Measurements from ENCODE around the gene HSD3B2.

GRCh38 chr1:119414950-119415349 is at the start of gene HSD3B2:
- TF ChIP-seq POLR2A (IDR thresholded peaks at IDR 0.05; ENCODE audit: low read depth, low read length) = no peak
- no peak for TF ChIP-seq JUN (IDR thresholded peaks at IDR 0.05; ENCODE audit: borderline replicate concordance, insufficient read depth, insufficient read length, low read depth)
- TF ChIP-seq CTCF (IDR thresholded peaks at IDR 0.05; ENCODE audit: extremely low read depth in 1 of 2, insufficient read depth in 1 of 2, low read depth in 1 of 2, low read length in 2 of 2) = no peak
- no peak for TF ChIP-seq EZH2 (IDR thresholded peaks at IDR 0.05; ENCODE audit: borderline replicate concordance, low read depth, low read length, severe bottlenecking)
- TF ChIP-seq POLR2AphosphoS5 (IDR thresholded peaks at IDR 0.05; ENCODE audit: insufficient read depth, low read depth, low read length) = no peak
- no peak for TF ChIP-seq MYC (IDR thresholded peaks at IDR 0.05; ENCODE audit: low read depth, low read length)
- TF ChIP-seq MAX (IDR thresholded peaks at IDR 0.05; ENCODE audit: insufficient read depth, insufficient read length) = no peak

Data from endothelial cell of umbilical vein (primary cell).